ENCODE results near the gene RAB18.

DNA sequence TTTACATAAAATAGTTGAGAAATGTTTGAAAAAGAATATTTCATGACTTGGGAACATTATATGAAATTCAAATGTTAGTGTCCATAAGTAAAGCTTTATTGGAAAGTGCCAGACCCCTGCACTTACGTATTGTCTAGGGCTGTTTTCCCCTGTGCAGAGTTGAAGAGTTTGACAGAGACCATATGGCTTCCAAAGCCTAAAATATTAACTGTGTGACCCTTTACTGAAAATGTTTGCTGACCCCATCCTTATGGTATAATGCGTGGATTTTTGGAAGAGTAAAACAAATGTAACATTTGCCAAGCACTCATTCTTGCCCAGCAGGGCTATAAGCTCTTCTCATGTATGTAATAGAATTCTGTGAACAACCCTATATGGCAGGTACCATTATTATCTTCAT lies 40.1 kb upstream of the RAB18 start:
- no peak for TF ChIP-seq EZH2 (IDR thresholded peaks at IDR 0.05; ENCODE audit: insufficient read depth, low read length)
- TF ChIP-seq, protein P1, sequence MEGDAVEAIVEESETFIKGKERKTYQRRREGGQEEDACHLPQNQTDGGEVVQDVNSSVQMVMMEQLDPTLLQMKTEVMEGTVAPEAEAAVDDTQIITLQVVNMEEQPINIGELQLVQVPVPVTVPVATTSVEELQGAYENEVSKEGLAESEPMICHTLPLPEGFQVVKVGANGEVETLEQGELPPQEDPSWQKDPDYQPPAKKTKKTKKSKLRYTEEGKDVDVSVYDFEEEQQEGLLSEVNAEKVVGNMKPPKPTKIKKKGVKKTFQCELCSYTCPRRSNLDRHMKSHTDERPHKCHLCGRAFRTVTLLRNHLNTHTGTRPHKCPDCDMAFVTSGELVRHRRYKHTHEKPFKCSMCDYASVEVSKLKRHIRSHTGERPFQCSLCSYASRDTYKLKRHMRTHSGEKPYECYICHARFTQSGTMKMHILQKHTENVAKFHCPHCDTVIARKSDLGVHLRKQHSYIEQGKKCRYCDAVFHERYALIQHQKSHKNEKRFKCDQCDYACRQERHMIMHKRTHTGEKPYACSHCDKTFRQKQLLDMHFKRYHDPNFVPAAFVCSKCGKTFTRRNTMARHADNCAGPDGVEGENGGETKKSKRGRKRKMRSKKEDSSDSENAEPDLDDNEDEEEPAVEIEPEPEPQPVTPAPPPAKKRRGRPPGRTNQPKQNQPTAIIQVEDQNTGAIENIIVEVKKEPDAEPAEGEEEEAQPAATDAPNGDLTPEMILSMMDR (IDR thresholded peaks at IDR 0.05; ENCODE audit: insufficient read depth, low read depth, low read length), result no peak

All from astrocyte (in vitro differentiated cells and primary cell).